Spleen (tissue), 11 donors: ENCODE data around the gene SYT14. TPM values are rescaled to one million over a fixed set of nuclear protein-coding genes. Genes with fewer than 3 reads are reported as not detected.

Experiments used
- DNase-seq: peaks from one replicate; pipeline ENCODE4 v3.0.0-alpha.2; 2020
- H3K27ac ChIP-seq, 8 donors: fragments of 200-600 bp; sonication (generic) in 7 of 8; 1 replicate in 4 of 8; 2 replicates in 4 of 8; pipeline versions ENCODE4 v1.5.0 to v1.8.0; 2016 to 2021; ENCODE audit warnings: inconsistent platforms in 4 of 8, mild to moderate bottlenecking in 4 of 8, moderate library complexity in 1 of 8
- H3K27me3 ChIP-seq, 7 donors: fragments of 200-600 bp; sonication (generic) in 6 of 7; replicated peaks in 1 of 7; 1 replicate in 4 of 7; 2 replicates in 3 of 7; pipeline versions ENCODE4 v1.5.0 to v1.8.0; 2016 to 2021; ENCODE audit warnings: inconsistent platforms in 3 of 7, mild to moderate bottlenecking in 1 of 7
- H3K36me3 ChIP-seq, 6 donors: fragments of 200-600 bp; sonication (generic) in 5 of 6; 1 replicate in 4 of 6; 2 replicates in 2 of 6; pipeline versions ENCODE4 v1.5.0 to v1.8.0; 2016 to 2021; ENCODE audit warnings: inconsistent platforms in 2 of 6
- H3K4me1 ChIP-seq, 6 donors: fragments of 200-600 bp; sonication (generic) in 5 of 6; 1 replicate in 3 of 6; 2 replicates in 3 of 6; pipeline versions ENCODE4 v1.5.0 to v1.8.0; 2016 to 2021; ENCODE audit warnings: inconsistent platforms in 3 of 6
- H3K4me3 ChIP-seq, 8 donors: fragments of 200-600 bp; sonication (generic) in 7 of 8; 1 replicate in 4 of 8; 2 replicates in 4 of 8; pipeline versions ENCODE4 v1.5.0 to v1.8.0; 2016 to 2021; ENCODE audit warnings: inconsistent platforms in 4 of 8, mild to moderate bottlenecking in 4 of 8, moderate library complexity in 2 of 8
- H3K9me3 ChIP-seq, 8 donors: fragments of 200-600 bp; sonication (generic) in 7 of 8; 1 replicate in 4 of 8; 2 replicates in 4 of 8; pipeline versions ENCODE4 v1.5.0 to v1.8.0; 2016 to 2021; ENCODE audit warnings: inconsistent platforms in 4 of 8
- CTCF ChIP-seq, 11 experiments: fragments of 200-600 bp in 7 of 11; fragments of 450-650 bp in 4 of 11; sonication (generic) in 4 of 11; IDR thresholded peaks in 8 of 11; conservative IDR thresholded peaks in 3 of 11; 1 replicate in 7 of 11; 2 replicates in 4 of 11; pipeline versions ENCODE4 v1.4.0 to v1.8.0; 2016 to 2021; ENCODE audit warnings: antibody characterized with exemption in 11 of 11, inconsistent platforms in 4 of 11, mild to moderate bottlenecking in 1 of 11
- POLR2A ChIP-seq, 3 donors: fragments of 450-650 bp; IDR thresholded peaks; one replicate each; pipeline ENCODE4 v1.5.1; 2017; ENCODE audit warnings: antibody characterized with exemption in 3 of 3, mild to moderate bottlenecking in 1 of 3
- POLR2AphosphoS5 ChIP-seq, 3 donors: sonication (generic); formaldehyde crosslinking; IDR thresholded peaks; one replicate each; pipeline ENCODE4 v1.5.1; 2017; ENCODE audit warnings: antibody characterized with exemption in 3 of 3
- WGBS, 5 donors: extraction: QIAGEN DNeasy Blood & Tissue Kit in 3 of 5; methylation state at CpG; one replicate each; pipeline versions ENCODE4 v1.1.5 to v1.1.7; 2013 to 2018; 5-methylcytosine and 5-hydroxymethylcytosine counted together
- intact Hi-C: fragments of 100-400 bp; cut with DNase I; formaldehyde crosslinking; loops from one replicate; pipeline ENCODE4 v1.15.0; 2023; ENCODE audit warnings: low total_unique reads
- polyA plus RNA-seq, 3 donors: library from polyadenylated mRNA; stranded (reverse); fragments of 200-250 nt; gene quantifications; one replicate each; pipeline ENCODE4 v1.2.1, GENCODE V29; 2013
- total RNA-seq, 7 donors: library from RNA; depleted of rRNA in 3 of 7; stranded (reverse); fragments of >200 nt in 3 of 7; fragmentation: NEBNext Ultra II Directional in 4 of 7; extraction: Animal tissue kit (Norgen Biotek cat#: 25700) in 4 of 7; gene quantifications; one replicate each; pipeline versions ENCODE4 v1.1.0 to v1.2.1, GENCODE V29; 2016 to 2021
- donor health status: healthy with polysubstance abuse.
- donor health status: DM: no; HTN: no; CAD: no; lungs with moderate emphysema.
- donor health status: DM: no; HTN: no; CAD: no.
- donor health status: Bipolar disorder and iron deficiency.
- donor health status: healthy.
- donor health status: DM: no; HTN: no; CAD: no.
- donor health status: DM: yes; HTN: yes; CAD: no.

Gene SYT14
- total and polyA plus RNA-seq, 10 donors = under 0.01 TPM; not detected in 9

- Histone ChIP-seq H3K27me3 (no peaks in the 10 kb centered on the region), H3K9me3 (no peaks in the 10 kb centered on the region), H3K27ac (no peak overlapping the region), H3K4me1 (no peaks in the 10 kb centered on the region), H3K36me3 (no peaks in the 10 kb centered on the region), H3K4me3 (no peak overlapping the region)
- TF ChIP-seq CTCF (IDR thresholded peaks at IDR 0.05 in 8 of 11, conservative IDR thresholded peaks at IDR 0.05 in 3 of 11) (no peak), POLR2AphosphoS5 (IDR thresholded peaks at IDR 0.05) (no peak), POLR2A (IDR thresholded peaks at IDR 0.05) (no peak)
- intact Hi-C loops = no loop called here
- no peak for DNase-seq
- WGBS, 5 donors = 31 to 48% (median 37%) methylated on average over 1 of the region's 1 CpG
Observed at GRCh38 chr1:210123383-210123782, 185.4 kb downstream of the SYT14 start.

GRCh38 chr1:210123924-210124589 is 186.0 kb downstream of the SYT14 start:
- H3K27ac ChIP-seq = no peak overlapping the region
- TF ChIP-seq POLR2AphosphoS5 (IDR thresholded peaks at IDR 0.05) (no peak), POLR2A (IDR thresholded peaks at IDR 0.05) (no peak)
- no peaks in the 10 kb centered on the region for H3K9me3 ChIP-seq
- intact Hi-C loops = no loop called here
- DNase-seq = no peak
- H3K27me3 ChIP-seq = no peaks in the 10 kb centered on the region
- H3K4me3 ChIP-seq = no peak overlapping the region
- WGBS, 5 donors = 67 to 69% (median 67%) methylated on average over 2 of the region's 2 CpGs
- no peaks in the 10 kb centered on the region for H3K36me3 ChIP-seq
- H3K4me1 ChIP-seq = no peaks in the 10 kb centered on the region

- no peaks in the 10 kb centered on the region for H3K27me3 ChIP-seq
- WGBS, 5 donors = 71 to 77% (median 75%) methylated on average over 2 of the region's 2 CpGs
- TF ChIP-seq POLR2A (IDR thresholded peaks at IDR 0.05) = no peak
- no peak for TF ChIP-seq POLR2AphosphoS5 (IDR thresholded peaks at IDR 0.05)
- TF ChIP-seq CTCF (IDR thresholded peaks at IDR 0.05 in 8 of 11, conservative IDR thresholded peaks at IDR 0.05 in 3 of 11) = no peak
- H3K9me3 ChIP-seq = no peaks in the 10 kb centered on the region
- H3K27ac ChIP-seq = no peak overlapping the region
- no peak for DNase-seq
- H3K4me3 ChIP-seq = no peak overlapping the region
- intact Hi-C loops = no loop called here
- H3K4me1 ChIP-seq = no peaks in the 10 kb centered on the region
- H3K36me3 ChIP-seq = no peaks in the 10 kb centered on the region
Observed at GRCh38 chr1:210124736-210125135, 186.7 kb downstream of the SYT14 start.

GRCh38 chr1:210125143-210125542 is 187.1 kb downstream of the SYT14 start:
- no peak for TF ChIP-seq POLR2A (IDR thresholded peaks at IDR 0.05)
- no peak for TF ChIP-seq CTCF (IDR thresholded peaks at IDR 0.05 in 8 of 11, conservative IDR thresholded peaks at IDR 0.05 in 3 of 11)
- no peak for TF ChIP-seq POLR2AphosphoS5 (IDR thresholded peaks at IDR 0.05)
- Histone ChIP-seq H3K9me3 (no peaks in the 10 kb centered on the region), H3K36me3 (no peaks in the 10 kb centered on the region), H3K27ac (no peak overlapping the region), H3K4me1 (no peaks in the 10 kb centered on the region), H3K27me3 (no peaks in the 10 kb centered on the region), H3K4me3 (no peak overlapping the region)
- 84 to 93% (median 90%) methylated on average over 4 of the region's 4 CpGs for WGBS, 5 donors
- DNase-seq = no peak
- intact Hi-C loops = no loop called here
